OCI-LY7 (cell line): ENCODE results near the gene SPACA7. TPM values are rescaled to one million over a fixed set of nuclear protein-coding genes. Genes with fewer than 3 reads are reported as not detected.

ENCODE experiments used
- BruUV-seq: library from RNA; stranded (reverse); fragments of 400-500 nt; replicated peaks from 2 replicates; lab custom pipeline; 2021; lab: Mats Ljungman, UMichigan
- CTCF ChIA-PET: fragments of 300-600 bp; sonication (Branson Sonifier 250); formaldehyde crosslinking; loops from one replicate; lab custom pipeline; 2022; ENCODE audit warnings: antibody characterized with exemption; ENCODE audit not compliant: unreplicated experiment; lab: Charles Lee
- POLR2A ChIA-PET: fragments of 300-600 bp; sonication (Branson Sonifier 250); formaldehyde crosslinking; loops from one replicate; lab custom pipeline; 2022; ENCODE audit warnings: antibody characterized with exemption; lab: Charles Lee
- DNase-seq: peaks from one replicate; pipeline ENCODE4 v3.0.0-alpha.2; 2015; ENCODE audit warnings: low spot score
- H2AFZ ChIP-seq: fragments of 200-600 bp; sonication (generic), shearing (Covaris generic); 2 replicates; pipeline ENCODE4 v1.6.1; 2014; ENCODE audit warnings: mild to moderate bottlenecking, antibody characterized with exemption, low read length, moderate library complexity
- H3K27ac ChIP-seq: fragments of 200-600 bp; sonication (generic); 2 replicates; pipeline ENCODE4 v1.5.1; 2014; ENCODE audit warnings: mixed run types, low read depth, mild to moderate bottlenecking, moderate library complexity, low read length, inconsistent platforms; ENCODE audit not compliant: poor library complexity, severe bottlenecking
- H3K36me3 ChIP-seq: fragments of 200-600 bp; sonication (generic); 2 replicates; pipeline ENCODE4 v1.6.1; 2014; ENCODE audit warnings: mild to moderate bottlenecking, antibody characterized with exemption, low read length, moderate library complexity, mixed read lengths; ENCODE audit not compliant: insufficient read depth
- H3K4me1 ChIP-seq: fragments of 200-600 bp; sonication (generic); 2 replicates; pipeline ENCODE4 v1.5.1; 2014; ENCODE audit warnings: mild to moderate bottlenecking, low read length; ENCODE audit not compliant: insufficient read depth, poor library complexity, severe bottlenecking
- H3K4me2 ChIP-seq: fragments of 200-600 bp; sonication (generic); 2 replicates; pipeline ENCODE4 v1.6.1; 2014; ENCODE audit warnings: mild to moderate bottlenecking, low read length
- H3K4me3 ChIP-seq: fragments of 200-600 bp; sonication (generic); 2 replicates; pipeline ENCODE4 v1.5.1; 2014; ENCODE audit warnings: mild to moderate bottlenecking, low read depth, low read length; ENCODE audit not compliant: poor library complexity, severe bottlenecking
- H3K79me2 ChIP-seq: fragments of 200-600 bp; sonication (generic); 2 replicates; pipeline ENCODE4 v1.6.1; 2016; ENCODE audit warnings: low read depth, mild to moderate bottlenecking, low read length, moderate library complexity, mixed read lengths; ENCODE audit not compliant: insufficient read depth
- H3K9me2 ChIP-seq: fragments of 200-600 bp; sonication (generic); 2 replicates; pipeline ENCODE4 v1.6.1; 2016; ENCODE audit warnings: mild to moderate bottlenecking, low read length, mixed read lengths; ENCODE audit not compliant: insufficient read depth
- H3K9me3 ChIP-seq: fragments of 200-600 bp; sonication (generic); 2 replicates; pipeline ENCODE4 v1.6.1; 2014; ENCODE audit warnings: mild to moderate bottlenecking, mixed run types, low read length, mixed read lengths
- H4K20me1 ChIP-seq: fragments of 200-600 bp; sonication (generic); 2 replicates; pipeline ENCODE4 v1.6.1; 2014; ENCODE audit warnings: mild to moderate bottlenecking, antibody characterized with exemption, low read length, moderate library complexity, mixed read lengths; ENCODE audit not compliant: insufficient read depth
- EZH2phosphoT487 ChIP-seq: fragments of 200-600 bp; sonication (generic); IDR thresholded peaks from 2 replicates; pipeline ENCODE4 v1.6.1; 2018; ENCODE audit warnings: low read depth, borderline replicate concordance, mild to moderate bottlenecking, mixed run types, antibody characterized with exemption, low read length, moderate library complexity, mixed read lengths
- intact Hi-C: fragments of 100-400 bp; cut with micrococcal nuclease; formaldehyde crosslinking; loops from one replicate; pipeline ENCODE4 v1.10.0; 2022; ENCODE audit not compliant: unreplicated experiment
- total RNA-seq, 2 experiments: library from RNA; depleted of rRNA in 1 of 2; stranded (reverse); fragments of >200 nt in 1 of 2; shearing (Covaris generic) in 1 of 2; gene quantifications; 2 replicates each; pipeline ENCODE4 v1.2.3, GENCODE V29; 2014 to 2022
- TF ChIP-seq, protein P1 (sequence below): fragments of 200-600 bp; sonication (generic); conservative IDR thresholded peaks from 2 replicates; pipeline ENCODE4 v1.5.1; 2014; ENCODE audit warnings: mild to moderate bottlenecking, antibody characterized with exemption, low read length, moderate library complexity, mixed read lengths

Gene SPACA7
- total RNA-seq, 2 experiments from 2014 or later = not detected

- no peaks in the 10 kb centered on the region for H3K9me3 ChIP-seq
- ChIA-PET CTCF (no interaction called here), POLR2A (no interaction called here)
- no peak overlapping the region for H3K4me2 ChIP-seq
- no peak overlapping the region for H2AFZ ChIP-seq
- H4K20me1 ChIP-seq = no peaks in the 10 kb centered on the region
- no peak for DNase-seq
- no peak overlapping the region for H3K4me3 ChIP-seq
- no TSS peak for BruUV-seq
- H3K27ac ChIP-seq = no peak overlapping the region
- no peak for TF ChIP-seq EZH2phosphoT487
- TF ChIP-seq, protein P1, sequence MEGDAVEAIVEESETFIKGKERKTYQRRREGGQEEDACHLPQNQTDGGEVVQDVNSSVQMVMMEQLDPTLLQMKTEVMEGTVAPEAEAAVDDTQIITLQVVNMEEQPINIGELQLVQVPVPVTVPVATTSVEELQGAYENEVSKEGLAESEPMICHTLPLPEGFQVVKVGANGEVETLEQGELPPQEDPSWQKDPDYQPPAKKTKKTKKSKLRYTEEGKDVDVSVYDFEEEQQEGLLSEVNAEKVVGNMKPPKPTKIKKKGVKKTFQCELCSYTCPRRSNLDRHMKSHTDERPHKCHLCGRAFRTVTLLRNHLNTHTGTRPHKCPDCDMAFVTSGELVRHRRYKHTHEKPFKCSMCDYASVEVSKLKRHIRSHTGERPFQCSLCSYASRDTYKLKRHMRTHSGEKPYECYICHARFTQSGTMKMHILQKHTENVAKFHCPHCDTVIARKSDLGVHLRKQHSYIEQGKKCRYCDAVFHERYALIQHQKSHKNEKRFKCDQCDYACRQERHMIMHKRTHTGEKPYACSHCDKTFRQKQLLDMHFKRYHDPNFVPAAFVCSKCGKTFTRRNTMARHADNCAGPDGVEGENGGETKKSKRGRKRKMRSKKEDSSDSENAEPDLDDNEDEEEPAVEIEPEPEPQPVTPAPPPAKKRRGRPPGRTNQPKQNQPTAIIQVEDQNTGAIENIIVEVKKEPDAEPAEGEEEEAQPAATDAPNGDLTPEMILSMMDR = no peak
- H3K4me1 ChIP-seq = no peaks in the 10 kb centered on the region
- H3K9me2 ChIP-seq = no peaks in the 10 kb centered on the region
- H3K36me3 ChIP-seq = no peaks in the 10 kb centered on the region
- intact Hi-C loops = no loop called here
- no peaks in the 10 kb centered on the region for H3K79me2 ChIP-seq
Measured at GRCh38 chr13:112451512-112452379, 75.6 kb downstream of the SPACA7 start.

- no peaks in the 10 kb centered on the region for H3K36me3 ChIP-seq
- no peaks in the 10 kb centered on the region for H4K20me1 ChIP-seq
- no peak for DNase-seq
- ChIA-PET CTCF (no interaction called here), POLR2A (interaction anchor here (0.6 kb wide), 1 partner anchor 39 kb away, joined by 4 read pairs; no protein-coding TSS in a partner anchor)
- H3K9me2 ChIP-seq = no peaks in the 10 kb centered on the region
- intact Hi-C loops = no loop called here
- no TSS peak for BruUV-seq
- no peak overlapping the region for H3K27ac ChIP-seq
- no peaks in the 10 kb centered on the region for H3K79me2 ChIP-seq
- H3K4me3 ChIP-seq = no peak overlapping the region
- H3K9me3 ChIP-seq = no peaks in the 10 kb centered on the region
- no peaks in the 10 kb centered on the region for H3K4me1 ChIP-seq
- TF ChIP-seq, protein P1 = no peak
- no peak for TF ChIP-seq EZH2phosphoT487
- H2AFZ ChIP-seq = no peak overlapping the region
- H3K4me2 ChIP-seq = no peak overlapping the region
Measured at GRCh38 chr13:112452380-112453206, 76.4 kb downstream of the SPACA7 start.
